K562 (cell line): ENCODE measurements around the gene ARMC8. TPM values are rescaled to one million over a fixed set of nuclear protein-coding genes. Genes with fewer than 3 reads are reported as not detected.

Experiments
- ATAC-seq: fragments of 200-7000 bp; cut with Tn5 transposase; 3 replicates; pipeline ENCODE4 v1.9.1; 2020; ENCODE audit warnings: moderate library complexity
- BruUV-seq: library from RNA; stranded (reverse); fragments of 400-500 nt; replicated peaks from 2 replicates; lab custom pipeline; 2021; lab: Mats Ljungman, UMichigan
- CTCF ChIA-PET: fragments of 300-600 bp; formaldehyde crosslinking; extraction: SDS; loops from one replicate; lab custom pipeline; 2021; ENCODE audit warnings: low intra/inter-chr PET ratio; lab: Yijun Ruan, JAX
- POLR2A ChIA-PET: fragments of 300-600, 350-650 bp; sonication (Branson Sonifier 250); formaldehyde crosslinking; extraction: SDS; loops from one replicate; lab custom pipeline; 2021; ENCODE audit warnings: antibody characterized with exemption, inconsistent platforms; lab: Yijun Ruan, JAX
- DNase-seq, 4 experiments: peaks; one replicate each; pipeline versions ENCODE4 v3.0.0 to v3.0.0-alpha.2; 2011 to 2018; ENCODE audit warnings: low spot score in 3 of 4, mixed read lengths in 3 of 4; ENCODE audit errors: extremely low read depth in 1 of 4
- FAIRE-seq: peaks from 2 replicates; lab custom pipeline; 2011; peaks lifted over from hg19 to GRCh38; lab: Jason Lieb, UNC
- H2AFZ ChIP-seq: 2 replicates; pipeline ENCODE4 v1.6.0; 2011; ENCODE audit warnings: low read depth, low read length, control low read depth, inconsistent platforms
- H3K27ac ChIP-seq: fragments of 200-600 bp; 3 replicates; pipeline ENCODE4 v1.8.0; 2011; ENCODE audit warnings: low read depth, mild to moderate bottlenecking, control low read depth, inconsistent platforms, low read length, moderate library complexity, mixed read lengths; ENCODE audit errors: extremely low read depth
- H3K27me3 ChIP-seq, 2 experiments: fragments of 300-600 bp in 1 of 2; 2 replicates in 1 of 2; 3 replicates in 1 of 2; pipeline versions ENCODE4 v1.6.0 to v1.8.0; 2011; ENCODE audit warnings: inconsistent platforms in 2 of 2, low read length in 2 of 2, mild to moderate bottlenecking in 1 of 2, mixed read lengths in 1 of 2, moderate library complexity in 1 of 2; ENCODE audit not compliant: control insufficient read depth in 2 of 2, insufficient read depth in 2 of 2
- H3K36me3 ChIP-seq: fragments of 300-600 bp; 3 replicates; pipeline ENCODE4 v1.8.0; 2011; ENCODE audit warnings: mild to moderate bottlenecking, low read length, inconsistent platforms; ENCODE audit not compliant: control insufficient read depth, insufficient read depth
- H3K4me1 ChIP-seq, 2 experiments: fragments of 200-600 bp in 1 of 2; replicated peaks in 1 of 2; 2 replicates in 1 of 2; 3 replicates in 1 of 2; pipeline versions ENCODE4 v1.5.1 to v1.8.0; 2011; ENCODE audit warnings: inconsistent platforms in 2 of 2, low read length in 2 of 2, mild to moderate bottlenecking in 1 of 2, mixed read lengths in 1 of 2, moderate library complexity in 1 of 2; ENCODE audit not compliant: control insufficient read depth in 2 of 2, insufficient read depth in 2 of 2
- H3K4me2 ChIP-seq: 2 replicates; pipeline ENCODE4 v1.6.1; 2011; ENCODE audit warnings: low read length, control low read depth, inconsistent platforms, mixed read lengths; ENCODE audit not compliant: insufficient read depth
- H3K4me3 ChIP-seq: fragments of 200-600 bp; sonication (generic), shearing (Covaris generic); 2 replicates; pipeline ENCODE4 v1.5.1; 2016; ENCODE audit warnings: control low read depth, inconsistent platforms
- H3K79me2 ChIP-seq: fragments of 200-600 bp; 3 replicates; pipeline ENCODE4 v1.8.0; 2011; ENCODE audit warnings: low read length, inconsistent platforms; ENCODE audit not compliant: control insufficient read depth, insufficient read depth
- H3K9ac ChIP-seq, 2 experiments: 2 replicates each; pipeline versions ENCODE4 v1.6.0 to v1.6.1; 2011; ENCODE audit warnings: low read depth in 2 of 2, low read length in 2 of 2, control low read depth in 1 of 2, inconsistent platforms in 1 of 2, mild to moderate bottlenecking in 1 of 2, mixed read lengths in 1 of 2; ENCODE audit not compliant: insufficient read depth in 1 of 2
- H3K9me1 ChIP-seq: one replicate; pipeline ENCODE4 v1.6.0; 2011; ENCODE audit warnings: inconsistent platforms, mild to moderate bottlenecking, low read length, moderate library complexity; ENCODE audit not compliant: control insufficient read depth, insufficient read depth
- H3K9me3 ChIP-seq: replicated peaks from 2 replicates; pipeline ENCODE4 v1.5.1; 2011; ENCODE audit warnings: low read depth, low read length, inconsistent platforms; ENCODE audit not compliant: control insufficient read depth, insufficient read depth
- H4K20me1 ChIP-seq: replicated peaks from 2 replicates; pipeline ENCODE4 v1.6.1; 2011; ENCODE audit warnings: low read length, inconsistent platforms, mixed read lengths; ENCODE audit not compliant: control insufficient read depth, insufficient read depth
- C11orf30 ChIP-seq: fragments of 450-650 bp; IDR thresholded peaks from 2 replicates; pipeline ENCODE4 v1.6.1; 2016; ENCODE audit warnings: low read depth, mild to moderate bottlenecking
- HBP1 ChIP-seq: fragments of 450-650 bp; formaldehyde crosslinking; IDR thresholded peaks from 2 replicates; pipeline ENCODE4 v1.4.0; 2022; ENCODE audit warnings: missing genetic modification characterization
- PCBP1 ChIP-seq: fragments of 200-400 bp; formaldehyde crosslinking; IDR thresholded peaks from 2 replicates; pipeline ENCODE4 v1.6.1; 2018; ENCODE audit warnings: mild to moderate bottlenecking, low read depth, low read length; ENCODE audit not compliant: poor library complexity, severe bottlenecking
- PHF21A ChIP-seq: fragments of 450-650 bp; IDR thresholded peaks from 2 replicates; pipeline ENCODE4 v1.6.1; 2017; ENCODE audit warnings: low read depth, borderline replicate concordance
- RCOR1 ChIP-seq, 2 experiments: IDR thresholded peaks; 2 replicates each; pipeline ENCODE4 v1.6.1; 2012; ENCODE audit warnings: low read depth in 2 of 2, low read length in 2 of 2, borderline replicate concordance in 1 of 2, improper control_type of control experiment in 1 of 2
- TCFL5 ChIP-seq: fragments of 250-450 bp; sonication (Bioruptor Pico); conservative IDR thresholded peaks from 2 replicates; pipeline ENCODE4 v1.6.1; 2021; ENCODE audit warnings: mild to moderate bottlenecking, moderate library complexity, matching md5 sums
- TRIM25 ChIP-seq: fragments of 450-650 bp; IDR thresholded peaks from 2 replicates; pipeline ENCODE4 v1.7.0; 2016; ENCODE audit warnings: borderline replicate concordance
- ZBTB8A ChIP-seq: fragments of 450-650 bp; IDR thresholded peaks from 2 replicates; pipeline ENCODE4 v1.6.1; 2018; ENCODE audit warnings: mild to moderate bottlenecking, moderate library complexity; ENCODE audit not compliant: partially characterized antibody
- ZNF277 ChIP-seq: fragments of 250-450 bp; sonication (Bioruptor Pico); IDR thresholded peaks from 2 replicates; pipeline ENCODE4 v1.8.0; 2022; ENCODE audit warnings: inconsistent platforms, mild to moderate bottlenecking, moderate library complexity, borderline replicate concordance
- WGBS: fragments of 100-300 bp; shearing (Covaris generic); methylation state at CpG from one replicate; pipeline ENCODE4 v1.1.6; 2016; ENCODE audit warnings: low coverage, mixed read lengths; ENCODE audit not compliant: insufficient coverage; ENCODE audit errors: missing lambda C conversion rate; 5-methylcytosine and 5-hydroxymethylcytosine counted together
- in situ Hi-C: fragments of 300-500 bp; cut with MboI; formaldehyde crosslinking; loops from 4 replicates; pipeline ENCODE4 v1.15.0; 2018; ENCODE audit warnings: inconsistent platforms, mixed read lengths
- intact Hi-C: fragments of 100-400 bp; cut with micrococcal nuclease; formaldehyde crosslinking; loops from 2 replicates; pipeline ENCODE4 v1.14.2; 2022
- polyA plus RNA-seq, 8 experiments: library from polyadenylated mRNA; depleted of rRNA in 4 of 8; stranded (reverse) in 5 of 8; unstranded in 3 of 8; fragments of >200 nt; fragmentation: Nextera tagmentation in 2 of 8; fragmentation: Illumina TruSeq in 1 of 8; extraction: Ambion mirVana in 2 of 8; extraction: Trizol in 1 of 8; gene quantifications; 2 replicates each; pipeline versions ENCODE4 v1.2.1 to v1.2.3, GENCODE V29; 2011 to 2014; ENCODE audit warnings: inconsistent platforms in 1 of 8, missing spikeins in 1 of 8
- total RNA-seq, 7 experiments: library from RNA; depleted of rRNA in 6 of 7; stranded (reverse); fragments of >200 nt in 6 of 7; fragmentation: Illumina TruSeq in 2 of 7; extraction: Trizol in 2 of 7; gene quantifications; 2 replicates each; pipeline versions ENCODE4 v1.2.1 to v1.2.3, GENCODE V29; 2011 to 2021; ENCODE audit warnings: low replicate concordance in 1 of 7

The ARMC8 gene
- total and polyA plus RNA-seq, 9 of the 15 experiments (the other 6 are each of a cell fraction or from before 2014, with no cell fraction given) = 22.4 to 76.1 (median 37.3) TPM

- Histone ChIP-seq H3K36me3 (no peaks in the 10 kb centered on the region), H3K27me3 (no peaks in the 10 kb centered on the region), H3K4me3 (no peak overlapping the region), H3K4me1 (peaks cover under 1 to 13% of the 10 kb centered on the region in 2 experiments; a peak in 4 of 5 replicates), H4K20me1 (no peaks in the 10 kb centered on the region), H2AFZ (no peak overlapping the region), H3K79me2 (no peaks in the 10 kb centered on the region), H3K9me3 (no peaks in the 10 kb centered on the region), H3K9me1 (no peaks in the 10 kb centered on the region), H3K4me2 (no peak overlapping the region), H3K27ac (no peak overlapping the region), H3K9ac (no peak overlapping the region)
- TF ChIP-seq TCFL5 (no peak), ZBTB8A (no peak), TRIM25 (no peak), HBP1 (CRISPR knock-in tag) (no peak), PHF21A (no peak), ZNF277 (CRISPR knock-in tag) (no peak), RCOR1 (IDR thresholded peaks at IDR 0.05; ENCODE audit: borderline replicate concordance in 1 of 2, low read depth in 2 of 2, low read length in 2 of 2) (no peak), C11orf30 (no peak), PCBP1 (no peak)
- ChIA-PET CTCF (no interaction called here), POLR2A (no interaction called here)
- no peak for FAIRE-seq
- intact Hi-C loops (loop anchor here (10.0 kb wide), 1 partner anchor 259 kb away; no protein-coding TSS in a partner anchor), in situ Hi-C loops (no loop called here)
- no peak for ATAC-seq
- DNase-seq = no peak
- BruUV-seq = no TSS peak
- 26% methylated on average over 4 of the region's 4 CpGs for WGBS
Measured at GRCh38 chr3:138323971-138324370, 136.9 kb downstream of the ARMC8 start.
